NCI-H146 treated with DMSO at 0.1 percent for 48 hours (cell line): ENCODE data around the gene MEGF10.
"Not testable (repeated sequence)": the region's sequence is repeated elsewhere in the genome, so short reads cannot be mapped to it uniquely, and the experiment has no call there.

Experiments
- DNase-seq: peaks from one replicate; lab custom pipeline; 2025; ENCODE audit not compliant: unreplicated experiment; lab: John Stamatoyannopoulos, UW

The MEGF10 gene

DNA sequence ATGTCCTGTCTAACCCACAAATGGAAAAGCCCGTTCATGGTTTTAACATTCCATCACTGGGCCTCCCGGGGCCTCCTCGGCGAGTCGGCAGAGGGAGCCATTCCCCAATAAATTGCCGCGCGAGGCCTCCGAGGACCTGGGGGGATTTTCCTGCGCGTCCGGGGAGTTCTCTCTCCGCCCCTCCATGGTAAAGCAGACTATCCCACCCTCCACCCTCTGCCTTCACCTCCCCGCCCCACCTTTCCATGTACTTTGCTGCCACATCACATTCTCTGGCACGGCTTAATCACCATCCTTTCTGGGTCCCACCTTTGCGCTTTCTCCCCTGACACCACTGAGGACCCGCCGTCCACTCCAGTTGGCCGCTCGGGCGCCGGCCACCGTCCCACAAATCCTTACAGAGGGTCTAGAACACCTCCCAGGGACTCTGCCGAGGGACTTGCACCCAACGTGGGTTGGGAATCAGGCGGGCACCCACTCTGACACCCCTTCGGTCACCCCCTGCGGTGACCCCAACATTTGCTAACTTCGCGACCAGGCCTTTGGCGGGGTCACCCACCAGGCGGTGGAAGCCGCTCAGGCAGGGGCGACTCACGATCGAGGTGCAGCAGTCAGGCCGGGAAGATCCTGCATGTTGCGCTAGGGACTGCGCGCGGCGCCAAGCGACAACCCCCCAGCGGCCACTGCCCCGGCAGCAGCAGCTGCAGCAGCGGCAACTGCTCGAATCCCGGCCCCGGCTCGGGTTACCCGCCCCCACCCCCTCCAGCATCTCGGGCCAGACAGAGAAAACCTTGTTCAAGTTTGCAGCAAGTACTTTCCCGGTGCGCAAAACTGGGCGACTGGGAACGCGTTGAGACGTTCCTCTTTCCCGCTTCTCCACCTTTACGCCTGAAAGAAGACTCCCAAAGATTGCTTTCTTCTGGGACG lies at the start of gene MEGF10:
MEGF10 (plus strand) TSS at position 778 of the 927 bp plus-strand sequence. CDS start 40,513 bp downstream, outside the sequence.
- DNase-seq: no peak

DNA sequence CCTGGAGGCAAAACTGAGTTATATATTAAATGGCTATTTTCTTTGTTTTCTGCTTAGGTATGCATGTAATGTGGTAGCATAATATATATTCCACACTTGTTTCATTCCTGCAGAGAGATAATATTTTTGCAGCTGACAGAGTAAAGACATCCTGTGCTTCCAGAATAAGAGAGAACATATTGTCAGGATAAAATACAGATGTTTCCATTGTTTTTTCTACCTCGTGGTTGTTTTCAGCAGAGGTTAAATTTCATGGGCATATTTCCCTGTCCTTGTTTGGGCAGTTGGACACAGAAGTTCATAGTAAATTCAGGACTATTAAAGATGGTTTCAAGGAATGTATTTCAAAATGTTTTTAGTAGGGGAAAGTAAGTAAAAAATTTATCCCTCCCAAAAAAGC lies 47.6 kb upstream of the MEGF10 start:
- DNase-seq: no peak

DNA sequence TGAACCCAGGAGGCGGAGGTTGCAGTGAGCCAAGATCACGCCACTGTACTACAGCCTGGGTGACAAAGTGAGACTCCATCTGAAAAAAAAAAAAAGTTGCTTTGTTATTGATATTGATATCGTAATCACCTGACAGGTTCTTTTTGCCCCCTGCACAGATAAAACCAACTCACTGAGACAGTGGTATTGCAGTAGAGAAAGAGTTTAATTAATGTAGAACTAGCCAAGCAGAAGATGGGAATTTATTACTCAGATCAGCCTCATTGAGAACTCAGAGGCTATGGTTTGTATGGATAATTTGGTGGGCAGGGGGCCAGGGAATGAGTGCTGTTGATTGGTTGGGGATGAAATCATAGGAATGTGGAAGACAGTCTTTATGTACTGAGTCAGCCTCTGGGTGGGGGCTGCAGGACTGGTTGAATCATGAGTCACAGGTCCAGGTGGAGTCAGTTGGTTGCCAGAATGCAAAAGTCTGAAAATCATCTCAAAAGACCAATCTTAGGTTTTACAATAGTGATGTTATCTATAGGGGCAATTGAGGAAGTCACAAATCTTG lies 35.8 kb upstream of the MEGF10 start:
- DNase-seq: no peak

DNA sequence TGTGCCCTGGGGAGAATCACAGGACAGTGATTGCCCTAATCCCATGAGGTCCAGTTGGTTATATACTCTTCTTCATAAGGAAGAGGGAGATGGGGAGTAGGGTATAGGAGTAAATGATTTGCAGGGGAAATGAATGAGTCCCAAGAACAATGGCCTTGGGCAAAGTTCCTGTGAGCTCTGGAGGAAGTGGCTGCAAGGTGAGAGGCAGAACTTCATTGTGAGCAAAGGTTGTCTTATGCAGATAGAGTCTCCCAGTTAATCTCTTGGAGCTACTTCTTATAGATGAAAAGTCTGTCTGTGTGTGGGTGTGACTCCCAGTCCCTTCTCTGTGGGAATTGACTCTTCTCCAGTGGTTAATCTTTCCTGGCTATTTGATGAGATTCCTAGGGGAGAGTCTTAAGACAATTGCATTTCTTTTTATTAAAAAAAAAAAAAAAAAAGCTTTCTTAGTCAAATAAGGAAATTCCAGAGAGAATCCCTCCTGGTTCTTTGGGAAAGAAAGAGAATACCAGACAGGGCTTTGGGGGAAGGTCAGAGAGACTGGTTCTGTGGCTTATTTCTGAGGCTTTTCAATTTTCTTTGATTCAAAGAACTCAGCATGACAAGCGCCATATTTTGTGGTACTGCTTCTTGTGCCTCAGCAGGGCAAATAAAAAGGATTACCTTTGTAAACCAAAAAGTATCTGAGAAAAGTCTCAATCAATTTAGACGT lies 33.6 kb upstream of the MEGF10 start:
- DNase-seq: no peak

DNA sequence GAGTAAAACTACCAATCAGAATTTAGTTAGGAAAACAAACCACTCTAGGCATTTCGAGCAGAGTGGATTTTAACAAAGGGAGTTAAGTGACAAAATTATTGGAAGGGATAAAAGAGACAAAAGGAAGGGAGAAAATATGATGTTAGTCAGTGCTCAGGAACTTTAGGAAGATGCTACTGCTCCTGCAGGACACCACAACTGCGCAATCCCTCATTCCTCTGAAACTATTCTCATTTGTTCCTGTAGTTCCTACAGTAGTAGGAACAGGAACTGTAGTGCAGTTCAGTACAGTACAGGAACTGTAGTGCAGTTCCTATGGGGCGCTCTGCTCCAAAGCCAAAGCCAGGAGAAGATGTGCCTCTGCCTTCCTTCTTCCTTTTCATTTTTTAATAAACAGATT lies 29.9 kb upstream of the MEGF10 start:
- DNase-seq: no peak

DNA sequence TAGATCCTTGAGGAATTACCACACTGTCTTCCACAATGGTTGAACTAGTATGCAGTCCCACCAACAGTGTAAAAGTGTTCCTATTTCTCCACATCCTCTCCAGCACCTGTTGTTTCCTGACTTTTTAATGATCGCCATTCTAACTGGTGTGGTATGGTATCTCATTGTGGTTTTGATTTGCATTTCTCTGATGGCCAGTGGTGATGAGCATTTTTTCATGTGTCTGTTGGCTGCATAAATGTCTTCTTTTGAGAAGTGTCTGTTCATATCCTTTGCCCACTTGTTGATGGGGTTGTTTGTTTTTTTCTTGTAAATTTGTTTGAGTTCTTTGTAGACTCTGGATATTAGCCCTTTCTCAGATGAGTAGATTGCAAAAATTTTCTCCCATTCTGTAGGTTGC lies 25.1 kb upstream of the MEGF10 start:
- DNase-seq: not testable (repeated sequence)

DNA sequence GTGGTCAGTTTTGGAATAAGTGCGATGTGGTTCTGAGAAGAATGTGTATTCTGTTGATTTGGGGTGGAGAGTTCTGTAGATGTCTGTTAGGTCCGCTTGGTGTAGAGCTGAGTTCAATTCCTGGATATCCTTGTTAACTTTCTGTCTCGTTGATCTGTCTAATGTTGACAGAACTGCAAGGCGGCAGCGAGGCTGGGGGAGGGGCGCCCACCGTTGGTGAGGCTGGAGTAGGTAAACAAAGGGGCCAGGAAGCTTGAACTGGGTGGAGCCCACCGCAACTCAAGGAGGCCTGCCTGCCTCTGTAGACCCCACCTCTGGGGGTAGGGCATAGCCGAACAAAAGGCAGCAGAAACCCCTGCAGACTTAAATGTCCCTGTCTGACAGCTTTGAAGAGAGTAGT lies 22.3 kb upstream of the MEGF10 start:
- not testable (repeated sequence) for DNase-seq

DNA sequence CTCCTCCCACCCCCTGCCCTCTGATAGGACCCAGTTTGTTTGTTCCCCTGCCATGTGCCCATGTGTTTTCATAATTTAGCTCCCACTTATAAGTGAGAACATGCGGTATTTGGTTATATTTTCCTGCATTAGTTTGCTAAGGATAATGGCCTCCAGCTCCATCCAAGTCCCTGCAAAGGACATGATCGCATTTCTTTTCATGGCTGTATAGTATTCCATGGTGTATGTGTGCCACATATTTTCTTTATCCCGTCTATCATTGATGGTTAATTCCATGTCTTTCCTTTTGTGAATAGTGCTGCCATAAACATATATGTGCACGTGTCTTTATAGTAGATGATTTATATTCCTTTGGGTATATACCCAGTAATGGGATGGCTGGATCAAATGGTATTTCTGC lies 19.9 kb upstream of the MEGF10 start:
- not testable (repeated sequence) for DNase-seq

DNA sequence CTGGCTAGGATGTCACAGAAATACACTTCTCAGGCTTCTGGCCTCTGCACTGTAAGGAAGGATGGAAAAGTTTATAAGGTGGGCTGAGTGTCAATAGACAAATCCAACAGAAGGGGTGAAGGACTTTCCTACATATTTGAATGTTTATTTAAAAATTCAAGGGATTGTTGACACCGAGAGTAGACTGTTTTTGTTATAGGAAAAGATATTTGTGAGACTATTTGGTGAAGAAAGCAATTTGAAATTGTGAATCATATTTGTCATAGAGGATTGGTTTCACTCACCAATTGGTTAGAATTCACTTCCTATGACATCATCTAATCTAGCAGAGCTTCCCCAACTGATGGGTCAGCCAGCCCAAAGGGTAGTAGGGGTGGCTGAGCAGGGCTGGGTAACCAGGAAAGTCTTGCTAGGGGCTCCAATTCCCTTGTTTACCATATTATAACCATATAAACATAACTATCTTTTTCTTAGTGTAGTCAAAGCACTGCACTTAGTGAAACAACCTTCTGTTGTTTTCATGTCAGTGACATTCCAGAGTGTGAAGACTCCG lies 14.9 kb upstream of the MEGF10 start:
- DNase-seq: no peak

DNA sequence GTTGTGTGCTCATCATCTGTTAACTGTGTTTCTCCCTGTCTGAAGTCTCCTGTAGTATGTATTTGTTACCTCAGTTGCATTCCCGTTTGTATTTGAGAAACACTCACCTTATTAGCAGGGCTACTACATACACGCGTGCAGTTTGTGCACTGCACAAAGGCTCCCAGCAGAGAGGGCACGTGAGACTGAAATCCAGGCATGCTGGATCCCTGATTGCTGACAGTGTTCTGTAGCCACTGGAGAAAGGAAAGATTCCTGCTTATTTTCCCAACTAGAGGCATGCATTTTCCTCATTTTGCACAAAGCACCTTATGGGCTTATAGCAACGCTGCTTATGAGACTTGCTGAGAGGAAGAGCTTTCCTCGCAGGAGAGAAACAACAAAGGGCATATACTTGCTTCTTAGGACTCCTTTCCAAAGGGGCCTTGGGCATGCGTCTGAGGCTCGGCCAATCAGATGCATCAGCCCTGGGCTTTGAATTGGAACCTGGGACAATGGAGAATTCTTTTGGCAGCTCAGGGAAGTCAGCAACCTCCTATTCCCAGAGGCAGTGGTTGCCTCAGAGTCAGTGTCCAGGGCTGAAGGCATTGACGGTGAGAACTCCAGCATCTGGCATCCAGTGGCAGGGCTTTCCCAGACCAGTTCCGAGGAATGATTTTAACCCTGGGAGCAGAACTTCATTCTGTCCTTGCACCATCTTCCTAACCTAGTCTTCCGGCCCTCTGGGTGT lies 9.9 kb upstream of the MEGF10 start:
- DNase-seq: no peak

DNA sequence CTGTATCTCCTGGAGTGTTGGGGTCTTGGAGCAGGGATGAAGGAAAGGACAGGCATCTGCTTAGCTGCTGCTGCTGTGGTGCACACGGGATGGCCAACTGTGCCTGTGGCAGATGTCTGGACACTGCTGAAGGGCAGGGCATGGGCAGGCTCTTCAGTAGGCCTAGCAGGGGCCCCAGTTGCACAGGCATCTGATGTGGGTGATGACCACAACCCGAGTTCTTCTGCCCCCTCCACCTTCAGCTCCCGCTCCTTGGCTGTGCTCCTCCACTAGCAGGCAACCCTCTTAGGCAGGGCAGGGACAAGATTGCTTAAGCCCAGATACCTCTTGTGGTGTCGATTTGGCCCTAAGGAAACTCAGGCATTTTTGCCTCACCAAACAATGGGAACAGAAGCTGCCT lies 9.0 kb upstream of the MEGF10 start:
- no peak for DNase-seq

DNA sequence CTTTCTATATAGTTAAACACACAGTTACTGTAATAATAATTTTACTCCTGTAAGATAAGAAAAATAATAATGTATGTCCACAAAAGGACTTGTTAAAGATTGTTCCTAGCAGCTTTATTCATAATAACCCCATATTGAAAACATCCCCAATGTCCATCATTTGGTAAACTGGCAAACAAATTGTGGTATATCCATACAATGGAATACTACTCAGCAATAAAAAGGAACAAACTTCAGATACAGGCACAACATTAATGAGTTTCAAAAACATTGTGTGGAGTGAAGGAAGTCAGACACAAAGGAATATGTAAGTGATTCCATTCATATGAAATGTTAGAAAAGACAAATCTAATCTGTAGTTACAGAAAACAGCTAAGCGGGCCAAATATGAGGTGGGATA lies 1.9 kb upstream of the MEGF10 start:
- DNase-seq: no peak

DNA sequence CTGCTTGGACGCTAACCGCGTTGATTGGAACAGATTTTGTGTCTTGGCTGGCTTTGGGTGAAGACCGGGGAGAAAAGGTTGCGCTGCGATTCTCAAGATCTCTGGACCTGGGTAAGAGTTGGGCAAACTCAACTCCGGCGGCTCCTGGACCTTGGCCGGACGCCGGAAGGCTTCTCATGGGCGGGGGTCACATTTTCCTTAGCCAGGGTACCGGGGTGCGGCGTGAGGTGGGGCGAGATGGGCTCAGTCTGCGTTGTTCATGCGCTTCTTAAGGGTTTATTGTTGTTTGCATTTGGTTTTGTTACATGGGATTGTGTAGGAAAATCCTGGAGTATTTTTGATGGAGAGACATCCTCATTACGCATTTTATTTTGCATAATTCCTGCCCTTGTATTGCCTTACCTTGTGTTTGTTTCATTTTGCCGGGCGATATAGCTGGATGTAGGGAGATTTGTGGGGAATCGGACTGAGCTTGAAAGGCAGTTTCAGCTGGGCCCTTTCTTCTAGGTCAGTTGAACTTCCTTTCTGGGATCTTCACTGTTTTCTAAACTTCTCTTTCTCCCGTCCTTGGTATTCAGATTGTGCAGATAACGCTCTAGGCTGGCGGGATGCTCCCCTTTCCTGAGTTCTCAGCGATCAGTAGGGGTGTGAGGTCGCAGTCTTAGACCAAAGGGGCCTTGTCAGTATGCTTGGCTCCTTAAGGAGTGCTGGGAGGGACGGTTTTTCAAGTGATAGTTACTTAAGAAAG lies 524 bp downstream of the MEGF10 start:
- DNase-seq: no peak

DNA sequence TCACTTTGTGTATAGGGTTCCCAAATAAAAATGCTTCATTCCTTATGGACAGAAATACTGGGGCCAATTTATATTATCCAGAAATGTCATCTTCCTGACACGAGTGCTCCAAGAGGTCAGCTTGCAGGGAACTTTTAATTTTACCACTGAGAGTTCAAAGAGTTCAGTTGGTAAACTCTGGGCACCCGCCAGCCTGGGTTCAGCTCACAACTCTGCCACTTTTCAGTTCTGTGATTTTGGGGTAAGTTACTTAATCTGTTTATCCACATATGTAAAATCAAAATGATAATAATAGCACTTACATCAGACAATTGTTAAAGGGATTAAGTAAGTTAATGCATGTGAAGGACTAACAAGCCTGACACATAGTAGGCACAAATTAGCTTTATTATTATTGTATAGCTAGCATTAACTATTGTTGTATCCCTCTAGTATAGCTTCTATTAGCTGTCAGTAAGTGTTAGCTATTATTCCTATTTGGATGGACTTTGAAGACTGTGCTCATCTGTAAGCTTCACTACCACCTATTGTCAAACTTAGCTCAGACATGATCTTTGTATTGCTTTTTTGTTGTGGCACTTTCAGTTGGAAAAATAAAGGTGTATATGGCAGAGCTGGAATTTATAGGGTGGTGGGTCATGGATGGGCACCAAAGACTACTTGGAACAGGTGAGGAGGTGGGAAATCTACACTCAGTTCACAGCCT lies 1.6 kb downstream of the MEGF10 start:
- DNase-seq: no peak

DNA sequence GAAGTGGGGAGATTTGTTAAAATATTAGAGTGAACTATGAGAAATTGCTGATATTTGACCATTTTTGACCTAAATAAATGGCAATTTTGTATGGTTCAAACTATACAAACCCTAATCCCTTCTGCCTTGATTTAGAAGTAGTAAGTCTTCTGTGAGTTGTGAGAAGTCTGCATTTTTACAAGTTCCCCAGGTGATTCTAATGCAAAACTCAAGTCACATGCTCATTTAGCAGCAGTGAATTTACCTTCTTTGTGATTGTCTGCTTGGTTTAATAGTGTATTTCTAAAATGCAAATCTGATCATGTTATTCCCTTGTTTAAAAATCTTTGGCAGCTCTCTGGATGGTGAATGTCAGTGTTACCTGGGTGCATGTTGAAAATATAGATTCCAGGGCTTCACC lies 2.8 kb downstream of the MEGF10 start:
- DNase-seq: no peak

DNA sequence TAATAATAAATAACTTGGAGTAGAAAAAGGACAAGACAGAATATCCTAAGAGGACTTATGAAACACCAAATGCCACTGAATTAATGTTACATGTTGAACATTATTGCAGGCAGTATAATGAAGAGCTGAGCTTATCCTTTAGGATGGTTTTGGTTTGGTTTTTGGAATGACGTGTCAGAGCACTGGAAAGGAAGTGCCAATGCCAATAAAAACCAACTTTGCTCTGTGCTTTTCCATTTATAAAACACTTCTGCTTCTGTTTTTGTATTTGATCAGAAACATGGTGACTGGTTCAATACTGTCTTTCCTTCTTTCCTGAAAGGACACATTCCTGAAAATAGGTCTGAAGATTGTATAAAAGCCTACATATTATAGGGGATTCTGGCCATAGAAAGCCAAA lies 4.2 kb downstream of the MEGF10 start:
- no peak for DNase-seq

DNA sequence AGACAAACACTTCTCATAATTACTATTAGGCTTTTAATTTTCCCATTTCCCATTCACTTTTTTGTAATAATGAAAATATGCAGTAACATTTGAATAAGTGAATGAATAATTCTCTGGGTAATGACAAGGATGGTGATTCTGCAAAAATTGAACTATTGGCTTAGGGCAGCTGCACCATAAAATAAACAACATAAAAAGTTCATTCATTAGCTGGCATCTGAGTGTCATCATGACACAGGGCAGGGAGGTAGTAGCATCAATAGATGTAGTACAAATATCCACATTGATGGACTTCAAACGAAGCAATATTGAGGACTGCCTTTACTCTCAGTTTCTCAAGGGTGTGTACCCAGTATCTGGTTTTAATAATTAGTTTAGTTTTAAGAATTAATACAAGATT lies 4.9 kb downstream of the MEGF10 start:
- DNase-seq: no peak

DNA sequence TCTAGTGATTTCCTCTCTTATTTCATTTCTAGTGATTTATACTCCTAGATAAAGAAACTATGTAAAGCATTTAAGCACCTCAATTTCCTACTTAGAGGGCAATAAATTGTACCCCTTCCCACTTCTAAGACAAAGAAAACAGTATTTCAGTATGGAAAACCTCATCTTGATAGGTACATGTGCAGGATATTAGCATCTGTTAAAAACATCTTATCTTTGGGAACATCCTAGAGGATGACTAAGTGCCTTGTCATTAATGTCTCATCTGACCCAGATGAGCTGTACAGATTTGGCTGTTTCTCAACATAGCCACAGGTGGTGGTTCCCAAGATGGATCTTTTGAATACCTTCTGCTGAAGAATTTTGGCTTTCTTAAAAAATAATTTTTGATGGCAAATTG lies 5.7 kb downstream of the MEGF10 start:
- DNase-seq: no peak

DNA sequence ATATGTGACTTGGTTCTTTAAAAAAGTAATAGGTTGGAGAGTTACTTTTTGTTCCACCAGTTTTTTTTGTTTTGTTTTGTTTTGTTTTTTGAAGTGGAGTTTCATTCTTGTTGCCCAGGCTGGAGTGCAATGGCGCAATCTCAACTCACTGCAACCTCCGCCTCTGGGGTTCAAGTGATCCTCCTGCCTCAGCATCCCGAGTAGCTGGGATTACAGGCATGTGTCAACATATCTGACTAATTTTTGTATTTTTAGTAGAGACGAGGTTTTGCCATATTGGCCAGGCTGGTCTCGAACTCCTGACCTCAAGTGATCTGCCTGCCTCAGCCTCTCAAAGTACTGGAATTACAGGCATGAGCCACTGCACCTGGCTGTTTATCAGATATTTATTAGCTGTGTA lies 6.3 kb downstream of the MEGF10 start:
- not testable (repeated sequence) for DNase-seq
